ENCODE measurements around the gene CHN2.
"Not testable (repeated sequence)": the region's sequence is repeated elsewhere in the genome, so short reads cannot be mapped to it uniquely, and the experiment has no call there.

- not testable (repeated sequence) for TF ChIP-seq CTCF, EP300, POLR2A (IDR thresholded peaks at IDR 0.05)
Measured at GRCh38 chr7:29528526-29528925, 334.0 kb downstream of the CHN2 start.

Measured in upper lobe of left lung (tissue), 4 donors.